Stimulated activated CD8-positive, alpha-beta memory T cell treated with anti-CD3 and anti-CD28 coated beads, Interleukin-12 subunit alpha, Interleukin-12 subunit beta, amount 100 ng/mL, for 24 hours (primary cell): ENCODE results near the gene MELTF.

Experiments
- DNase-seq: peaks from one replicate; pipeline ENCODE4 v3.0.0-alpha.2; 2020; ENCODE audit errors: extremely low read depth

The MELTF gene

GRCh38 chr3:197027151-197027895 lies 2.3 kb downstream of the MELTF start:
- no peak for DNase-seq

DNA sequence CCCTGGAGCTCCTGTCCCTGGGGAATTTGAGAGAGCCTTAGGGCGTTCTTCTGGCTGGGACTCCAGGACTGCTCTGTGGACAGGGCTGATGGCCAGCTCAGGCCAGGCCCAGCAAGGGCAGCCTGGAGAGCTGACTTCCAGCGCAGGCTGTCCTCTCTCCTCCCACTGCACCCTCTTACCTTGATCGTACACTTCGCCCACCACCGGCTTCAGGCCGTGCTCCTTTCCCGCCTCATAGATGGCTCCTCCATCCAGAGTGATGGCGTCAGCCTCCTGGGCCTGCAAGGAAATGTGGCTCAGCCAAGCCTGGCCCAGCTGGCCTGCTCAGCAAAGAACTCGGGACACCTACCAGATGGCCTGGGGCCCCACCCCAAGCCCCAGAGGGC lies 3.1 kb downstream of the MELTF start:
- no peak for DNase-seq

DNA sequence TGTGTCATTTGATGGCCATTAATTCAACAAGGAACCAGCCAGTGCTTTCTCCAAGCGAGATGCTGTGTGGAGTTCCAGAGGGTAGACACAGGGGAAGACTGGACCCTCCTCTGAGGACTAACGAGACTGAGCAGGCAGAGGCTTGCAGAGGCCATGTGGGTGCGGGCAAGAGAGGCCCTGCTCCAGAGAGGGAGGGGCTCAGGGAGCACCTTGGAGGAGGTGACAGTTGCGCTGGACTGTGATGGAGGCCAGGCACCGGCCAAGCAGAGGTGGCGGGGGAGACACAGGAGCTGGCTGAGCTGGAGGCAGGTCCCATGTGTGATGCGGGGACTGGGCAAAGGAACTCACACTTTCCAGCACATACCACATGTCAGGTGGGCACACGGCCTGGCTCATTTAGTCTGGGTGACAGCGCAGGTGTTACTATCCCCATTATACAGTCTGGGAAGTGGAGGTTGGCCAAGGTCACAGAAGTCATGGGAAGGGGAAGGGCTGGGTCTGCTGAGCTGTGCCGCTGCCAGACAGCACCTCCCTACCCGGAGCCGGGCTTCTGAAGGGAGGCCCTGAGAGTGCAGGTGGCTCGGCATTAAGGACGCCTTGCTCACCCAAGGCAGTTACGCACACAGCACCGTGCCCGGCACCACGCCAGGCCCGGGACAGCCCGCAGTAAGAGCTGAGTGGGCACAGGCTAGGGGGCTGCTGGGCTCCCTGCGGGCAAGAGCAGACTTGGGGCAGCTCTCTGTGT lies 3.7 kb downstream of the MELTF start:
- DNase-seq: no peak

GRCh38 chr3:197024881-197025735 lies 4.5 kb downstream of the MELTF start:
- no peak for DNase-seq

DNA sequence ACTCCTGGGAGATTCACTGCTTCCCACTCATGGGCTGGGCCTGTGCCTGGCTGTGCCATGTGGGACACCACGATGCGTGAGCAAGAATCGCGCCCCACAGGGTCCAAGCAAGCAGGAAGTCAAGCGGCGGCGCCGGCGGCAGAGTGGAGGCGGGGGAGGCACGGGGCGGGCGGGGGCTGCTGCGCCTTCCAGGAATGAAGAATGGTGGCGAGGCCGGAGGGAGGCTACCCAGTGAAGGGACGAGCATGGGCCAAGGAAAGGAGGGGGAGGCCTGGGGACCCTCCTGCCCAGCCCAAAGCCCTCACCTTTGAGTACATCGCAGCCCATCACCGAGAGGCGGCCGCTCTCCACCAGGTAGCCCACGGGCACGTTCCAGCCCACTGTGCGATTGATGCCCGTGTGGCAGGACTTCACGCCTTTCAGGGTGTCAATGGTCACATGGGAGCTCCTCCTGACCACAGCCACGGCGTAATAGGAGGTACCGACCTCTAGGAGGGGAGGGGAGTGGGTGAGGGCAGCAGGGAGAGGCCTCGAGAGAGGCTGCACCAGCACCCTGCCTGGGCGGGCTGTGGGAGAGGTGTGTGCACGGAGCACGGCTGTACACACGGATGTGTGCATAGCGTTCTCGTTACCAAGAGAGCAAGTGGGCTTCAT lies 5.5 kb downstream of the MELTF start:
- no peak for DNase-seq

DNA sequence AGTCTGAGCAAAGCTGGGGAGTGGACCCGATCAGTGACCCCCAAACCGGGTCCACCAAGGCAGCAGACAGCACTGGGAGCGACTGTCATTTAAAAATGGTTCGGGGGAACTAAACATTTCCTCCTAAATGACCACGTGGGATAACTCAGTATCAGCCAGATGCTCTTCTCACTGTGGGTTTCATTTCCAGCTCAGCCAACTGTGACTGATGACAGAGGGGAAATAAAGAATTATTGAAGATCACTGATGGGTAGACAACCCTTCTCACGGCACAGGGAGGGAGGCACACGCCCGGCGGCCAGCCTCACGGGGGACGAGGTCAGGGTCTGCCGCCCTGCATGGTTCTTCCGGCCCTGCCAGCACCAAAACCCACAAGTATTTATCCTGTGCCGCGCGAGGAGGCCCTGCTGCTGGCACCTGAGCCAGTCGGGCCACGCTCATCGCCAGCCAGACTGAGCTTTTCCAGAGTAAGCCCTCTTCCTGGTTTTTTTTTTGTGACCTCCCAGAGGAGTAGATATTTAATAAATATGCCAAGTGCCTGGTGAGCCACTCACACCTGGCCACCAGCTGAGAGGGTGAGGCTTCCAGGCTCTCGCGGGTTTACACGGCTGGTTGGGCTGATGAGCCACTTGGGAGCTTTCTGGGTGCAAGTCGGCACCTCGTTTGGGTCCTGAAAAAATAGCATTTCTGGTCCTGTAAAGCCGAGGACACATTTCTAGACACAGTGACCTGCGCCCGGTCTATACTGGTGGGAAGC lies 6.2 kb downstream of the MELTF start:
- no peak for DNase-seq

- no peak for DNase-seq
These were observed 7.0 kb downstream of the MELTF start for GRCh38 chr3:197022405-197023231.

- no peak for DNase-seq
These were observed 7.8 kb downstream of the MELTF start for GRCh38 chr3:197021729-197022404.

DNA sequence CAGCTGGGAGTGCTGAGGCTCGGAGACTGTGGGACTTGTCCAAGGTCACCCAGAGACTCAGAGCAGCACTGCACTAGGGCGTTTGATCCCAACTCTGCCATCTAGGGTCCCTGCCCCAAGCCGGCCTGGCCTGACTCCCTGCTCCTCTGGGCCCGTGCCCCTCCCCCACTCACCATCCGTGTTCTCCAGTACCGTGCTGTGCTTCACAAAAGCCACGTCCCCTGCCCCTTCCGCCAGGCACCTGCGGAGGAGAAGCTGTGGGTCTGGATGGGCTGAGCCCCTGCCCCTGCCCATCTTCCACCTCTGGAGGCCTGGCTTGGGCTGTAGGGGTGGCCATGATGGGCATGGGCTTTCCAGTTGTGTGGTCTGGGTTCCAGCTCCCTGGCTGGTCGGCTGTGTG lies 8.4 kb downstream of the MELTF start:
- no peak for DNase-seq

GRCh38 chr3:197019535-197019934 lies 10.1 kb downstream of the MELTF start:
- no peak for DNase-seq

DNA sequence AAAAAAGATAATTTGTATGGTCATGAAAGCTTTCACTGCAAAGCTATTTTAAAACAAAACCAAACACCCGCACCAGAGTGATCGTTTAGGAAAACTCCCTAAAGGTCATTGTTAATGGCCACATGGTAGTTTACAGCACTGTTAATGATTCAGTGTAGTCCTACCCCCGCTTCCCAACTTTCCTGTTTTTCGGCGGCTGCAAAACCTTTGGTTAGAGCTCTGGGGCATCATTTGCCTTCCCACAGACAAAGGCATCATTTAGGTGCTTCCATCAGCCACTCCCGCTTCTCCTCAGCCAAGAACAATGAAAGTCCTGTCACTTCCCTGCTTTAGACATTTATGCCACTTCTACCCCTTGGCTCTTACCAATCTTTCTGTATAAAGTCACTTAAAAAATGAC lies 10.6 kb downstream of the MELTF start:
- DNase-seq: no peak

GRCh38 chr3:197017003-197017402 lies 12.6 kb downstream of the MELTF start:
- no peak for DNase-seq

- DNase-seq: no peak
These were observed 13.6 kb downstream of the MELTF start for GRCh38 chr3:197015790-197016736.

- DNase-seq: no peak
These were observed 14.6 kb downstream of the MELTF start for GRCh38 chr3:197014942-197015575.

GRCh38 chr3:197014024-197014423 lies 15.6 kb downstream of the MELTF start:
- no peak for DNase-seq

DNA sequence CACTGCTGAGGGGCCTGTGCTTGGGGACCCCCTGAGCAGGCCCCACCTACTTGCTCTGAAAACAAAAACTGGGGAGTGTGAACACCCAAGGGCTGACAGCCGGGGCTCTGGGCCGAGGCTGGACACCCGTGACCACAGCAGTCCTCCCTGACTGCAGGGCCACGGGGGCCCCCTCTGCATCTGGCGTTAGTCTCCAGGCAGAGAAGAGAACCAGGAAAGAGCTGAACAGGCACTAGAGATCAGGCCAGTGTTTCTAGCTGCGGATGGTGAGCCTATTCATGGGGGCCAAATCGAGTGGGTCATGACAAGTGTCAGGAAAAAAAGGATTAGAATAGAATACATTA lies 17.1 kb downstream of the MELTF start:
- DNase-seq: no peak

DNA sequence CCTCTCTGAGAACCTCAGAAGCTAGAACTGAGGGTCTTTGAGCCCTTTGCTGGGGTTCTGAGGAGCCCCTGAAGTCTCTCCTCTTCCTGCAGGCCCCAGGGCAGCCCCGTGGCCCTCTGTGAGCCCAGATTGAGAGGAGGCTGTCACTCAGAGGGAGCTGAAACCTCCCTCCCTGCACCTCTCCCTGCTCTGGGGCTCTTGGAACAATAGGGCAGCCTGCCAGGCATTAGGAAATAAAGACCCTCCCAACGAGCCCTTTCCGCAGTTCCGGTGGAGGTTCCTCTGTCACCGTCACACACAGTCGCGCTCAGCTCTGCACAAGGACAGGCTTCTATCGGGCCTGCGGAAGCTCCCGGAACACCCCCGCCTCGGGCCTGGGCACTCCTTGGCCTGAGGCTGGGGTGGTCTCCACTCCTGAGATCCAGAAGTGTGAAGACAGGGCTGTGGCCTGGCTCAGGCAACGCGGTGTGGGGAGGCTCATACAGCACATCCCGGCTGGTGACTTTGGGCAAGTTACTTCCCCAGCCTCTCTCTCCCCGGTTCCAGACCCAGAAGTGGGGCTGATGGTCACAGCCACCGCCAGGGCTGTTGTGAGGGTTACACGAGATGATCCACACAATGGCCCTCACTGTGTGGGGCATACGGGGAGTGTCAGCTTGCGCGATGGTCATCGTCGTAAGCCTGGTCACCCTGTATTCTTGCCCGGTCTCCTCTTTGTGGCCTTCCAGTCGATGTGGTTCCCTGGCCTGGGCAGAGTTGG lies 17.7 kb downstream of the MELTF start:
- no peak for DNase-seq
